K562 (cell line): ENCODE data around the gene PSRC1. TPM values are rescaled to one million over a fixed set of nuclear protein-coding genes. Genes with fewer than 3 reads are reported as not detected.

ENCODE experiments used
- CBFA2T2 ChIP-seq: fragments of 450-650 bp; conservative IDR thresholded peaks from 2 replicates; pipeline ENCODE4 v1.6.1; 2017; ENCODE audit warnings: mild to moderate bottlenecking
- CBX3 ChIP-seq, 2 experiments: IDR thresholded peaks; 1 replicate in 1 of 2; 2 replicates in 1 of 2; pipeline ENCODE4 v1.6.1; 2012; ENCODE audit warnings: inconsistent platforms in 2 of 2, low read length in 2 of 2, borderline replicate concordance in 1 of 2, control low read depth in 1 of 2
- DDX20 ChIP-seq: fragments of 450-650 bp; IDR thresholded peaks from 2 replicates; pipeline ENCODE4 v1.6.1; 2016; ENCODE audit warnings: missing genetic modification characterization, low read depth, mild to moderate bottlenecking, missing compliant biosample characterization, moderate library complexity
- ELF2 ChIP-seq: fragments of 250-450 bp; sonication (Bioruptor Pico); IDR thresholded peaks from 2 replicates; pipeline ENCODE4 v1.5.0; 2021; ENCODE audit warnings: mild to moderate bottlenecking
- GABPA ChIP-seq: fragments of 200-800 bp; sonication (Bioruptor generic); conservative IDR thresholded peaks from 2 replicates; pipeline ENCODE4 v1.6.1; 2016; ENCODE audit warnings: low read depth, missing genetic modification characterization, missing compliant biosample characterization
- KAT2B ChIP-seq: IDR thresholded peaks from one replicate; pipeline ENCODE4 v1.6.1; 2012; ENCODE audit warnings: low read depth, mild to moderate bottlenecking, control low read depth, inconsistent platforms, low read length, moderate library complexity
- KLF10 ChIP-seq: fragments of 250-450 bp; sonication (Bioruptor Pico); IDR thresholded peaks from 2 replicates; pipeline ENCODE4 v1.6.1; 2021; ENCODE audit warnings: matching md5 sums
- MAZ ChIP-seq, 2 experiments: fragments of 450-650 bp in 1 of 2; sonication (generic) in 1 of 2; formaldehyde crosslinking; IDR thresholded peaks in 1 of 2; conservative IDR thresholded peaks in 1 of 2; 2 replicates each; pipeline versions ENCODE4 v1.4.0 to v1.5.0; 2020; ENCODE audit warnings: mild to moderate bottlenecking in 1 of 2, missing genetic modification reagents in 1 of 2
- NFYB ChIP-seq: IDR thresholded peaks from 2 replicates; pipeline ENCODE4 v1.6.1; 2011; ENCODE audit warnings: mild to moderate bottlenecking, moderate library complexity; ENCODE audit not compliant: insufficient read length; ENCODE audit errors: extremely low read depth
- PBX2 ChIP-seq, 2 experiments: IDR thresholded peaks in 1 of 2; conservative IDR thresholded peaks in 1 of 2; 2 replicates each; pipeline ENCODE4 v1.6.1; 2016; ENCODE audit warnings: low read depth in 2 of 2, mild to moderate bottlenecking in 1 of 2, missing compliant biosample characterization in 1 of 2, missing genetic modification characterization in 1 of 2, moderate library complexity in 1 of 2
- PCBP2 ChIP-seq: fragments of 200-400 bp; formaldehyde crosslinking; IDR thresholded peaks from 2 replicates; pipeline ENCODE4 v1.6.1; 2018; ENCODE audit warnings: low read length, low read depth, mild to moderate bottlenecking, moderate library complexity; ENCODE audit not compliant: poor library complexity, severe bottlenecking
- TAF9B ChIP-seq: fragments of 450-650 bp; IDR thresholded peaks from 2 replicates; pipeline ENCODE4 v1.6.1; 2018; ENCODE audit warnings: mild to moderate bottlenecking; ENCODE audit not compliant: partially characterized antibody
- THAP7 ChIP-seq: fragments of 250-450 bp; sonication (Bioruptor Pico); IDR thresholded peaks from 2 replicates; pipeline ENCODE4 v1.5.0; 2021
- ZNF212 ChIP-seq: fragments of 450-650 bp; formaldehyde crosslinking; IDR thresholded peaks from 2 replicates; pipeline ENCODE4 v1.4.0; 2020; ENCODE audit warnings: mild to moderate bottlenecking
- ZNF639 ChIP-seq, 2 experiments: fragments of 200-800 bp in 1 of 2; sonication (Bioruptor generic) in 1 of 2; sonication (generic) in 1 of 2; formaldehyde crosslinking in 1 of 2; IDR thresholded peaks in 1 of 2; conservative IDR thresholded peaks in 1 of 2; 2 replicates each; pipeline versions ENCODE4 v1.5.0 to v1.6.1; 2016 to 2020; ENCODE audit warnings: missing compliant biosample characterization in 1 of 2, missing genetic modification characterization in 1 of 2, missing genetic modification reagents in 1 of 2
- polyA plus RNA-seq, 8 experiments: library from polyadenylated mRNA; depleted of rRNA in 4 of 8; stranded (reverse) in 5 of 8; unstranded in 3 of 8; fragments of >200 nt; fragmentation: Nextera tagmentation in 2 of 8; fragmentation: Illumina TruSeq in 1 of 8; extraction: Ambion mirVana in 2 of 8; extraction: Trizol in 1 of 8; gene quantifications; 2 replicates each; pipeline versions ENCODE4 v1.2.1 to v1.2.3, GENCODE V29; 2011 to 2014; ENCODE audit warnings: inconsistent platforms in 1 of 8, missing spikeins in 1 of 8
- total RNA-seq, 7 experiments: library from RNA; depleted of rRNA in 6 of 7; stranded (reverse); fragments of >200 nt in 6 of 7; fragmentation: Illumina TruSeq in 2 of 7; extraction: Trizol in 2 of 7; gene quantifications; 2 replicates each; pipeline versions ENCODE4 v1.2.1 to v1.2.3, GENCODE V29; 2011 to 2021; ENCODE audit warnings: low replicate concordance in 1 of 7
- TF ChIP-seq, protein P1 (sequence below): sonication (generic); formaldehyde crosslinking; IDR thresholded peaks from 2 replicates; pipeline ENCODE4 v1.8.1; 2022; ENCODE audit warnings: missing genetic modification reagents
- TF ChIP-seq, protein P2 (sequence below): fragments of 250-450 bp; sonication (Bioruptor Pico); IDR thresholded peaks from 2 replicates; pipeline ENCODE4 v1.4.0; 2020; ENCODE audit warnings: borderline replicate concordance

PSRC1 gene
- total and polyA plus RNA-seq, 9 of the 15 experiments (the other 6 are each of a cell fraction or from before 2014, with no cell fraction given) = 6.5 to 65.2 (median 39.3) TPM

DNA sequence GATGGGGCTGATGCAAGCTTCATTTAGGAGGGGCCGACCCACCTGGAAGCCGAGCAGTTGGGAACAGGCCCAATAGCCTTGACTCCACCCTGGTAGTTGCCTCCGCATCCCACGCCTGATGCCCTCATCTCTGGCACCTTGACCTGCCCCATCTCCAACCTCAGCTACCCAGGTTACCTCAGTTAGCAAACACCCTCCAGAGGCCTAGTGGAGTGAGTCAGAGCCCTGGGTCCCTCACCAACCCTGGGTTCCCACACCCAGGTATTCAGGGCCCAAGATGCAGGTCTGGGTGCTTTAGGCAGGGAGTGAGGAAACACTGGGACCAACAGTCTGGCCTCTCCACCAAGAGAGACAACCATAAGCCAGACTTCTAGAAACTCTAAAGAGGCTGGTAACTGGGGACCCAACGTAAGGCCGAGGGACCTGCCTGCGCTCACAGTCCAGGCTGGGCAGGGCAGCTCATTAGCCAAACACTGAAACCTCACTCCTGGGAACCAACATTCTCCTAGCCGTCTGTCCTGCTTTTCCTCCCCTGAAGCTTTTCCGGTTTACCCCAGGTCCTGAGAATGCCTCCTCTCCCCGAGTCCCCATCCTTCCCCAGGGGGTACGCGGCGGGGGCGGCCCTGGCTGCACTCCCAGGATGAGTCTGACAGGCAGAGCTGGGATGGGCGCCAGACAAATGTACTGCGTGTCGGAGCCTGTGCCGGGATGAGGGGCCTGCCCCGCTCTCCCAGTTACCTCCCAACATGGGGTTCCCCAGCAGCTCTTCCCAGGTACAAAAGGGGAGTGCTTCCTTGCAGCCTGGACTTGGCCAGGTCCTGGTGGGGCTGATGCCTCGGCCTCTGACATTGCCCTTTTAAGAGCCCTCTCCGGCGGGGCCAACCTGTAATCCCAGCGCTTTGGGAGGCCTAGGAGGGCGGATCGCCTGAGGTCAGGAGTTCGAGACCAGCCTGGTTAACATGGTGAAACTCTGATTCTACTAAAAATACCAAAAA, 42.5 kb downstream of the PSRC1 start (continued):
- TF ChIP-seq ZNF639 (CRISPR knock-in tag; conservative IDR thresholded peaks at IDR 0.05 in 1 of 2, IDR thresholded peaks at IDR 0.05 in 1 of 2) (no peak), KAT2B (no peak), CBX3 (IDR thresholded peaks at IDR 0.05; ENCODE audit: borderline replicate concordance in 1 of 2, low read length in 2 of 2) (no peak), PCBP2 (no peak), THAP7 (CRISPR knock-in tag) (peak; percentile 54; the same call in 1 of the 2 replicates), DDX20 (no peak), NFYB (no peak), ZNF212 (CRISPR knock-in tag) (no peak), GABPA (tag) (no peak), MAZ (CRISPR knock-in tag; conservative IDR thresholded peaks at IDR 0.05 in 1 of 2, IDR thresholded peaks at IDR 0.05 in 1 of 2) (peak in 1 of 2 experiments; percentile 72; a peak in 2 of 4 replicates), TAF9B (no peak), CBFA2T2 (no peak), ELF2 (CRISPR knock-in tag) (peak; percentile 15; the same call in 1 of the 2 replicates), PBX2 (CRISPR knock-in tag; IDR thresholded peaks at IDR 0.05; ENCODE audit: low read depth) (no peak), PBX2 (tag; conservative IDR thresholded peaks at IDR 0.05; ENCODE audit: low read depth) (no peak), KLF10 (CRISPR knock-in tag) (no peak)
- TF ChIP-seq, protein P1, sequence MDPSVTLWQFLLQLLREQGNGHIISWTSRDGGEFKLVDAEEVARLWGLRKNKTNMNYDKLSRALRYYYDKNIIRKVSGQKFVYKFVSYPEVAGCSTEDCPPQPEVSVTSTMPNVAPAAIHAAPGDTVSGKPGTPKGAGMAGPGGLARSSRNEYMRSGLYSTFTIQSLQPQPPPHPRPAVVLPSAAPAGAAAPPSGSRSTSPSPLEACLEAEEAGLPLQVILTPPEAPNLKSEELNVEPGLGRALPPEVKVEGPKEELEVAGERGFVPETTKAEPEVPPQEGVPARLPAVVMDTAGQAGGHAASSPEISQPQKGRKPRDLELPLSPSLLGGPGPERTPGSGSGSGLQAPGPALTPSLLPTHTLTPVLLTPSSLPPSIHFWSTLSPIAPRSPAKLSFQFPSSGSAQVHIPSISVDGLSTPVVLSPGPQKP (CRISPR knock-in tag) = no peak
- TF ChIP-seq, protein P2, sequence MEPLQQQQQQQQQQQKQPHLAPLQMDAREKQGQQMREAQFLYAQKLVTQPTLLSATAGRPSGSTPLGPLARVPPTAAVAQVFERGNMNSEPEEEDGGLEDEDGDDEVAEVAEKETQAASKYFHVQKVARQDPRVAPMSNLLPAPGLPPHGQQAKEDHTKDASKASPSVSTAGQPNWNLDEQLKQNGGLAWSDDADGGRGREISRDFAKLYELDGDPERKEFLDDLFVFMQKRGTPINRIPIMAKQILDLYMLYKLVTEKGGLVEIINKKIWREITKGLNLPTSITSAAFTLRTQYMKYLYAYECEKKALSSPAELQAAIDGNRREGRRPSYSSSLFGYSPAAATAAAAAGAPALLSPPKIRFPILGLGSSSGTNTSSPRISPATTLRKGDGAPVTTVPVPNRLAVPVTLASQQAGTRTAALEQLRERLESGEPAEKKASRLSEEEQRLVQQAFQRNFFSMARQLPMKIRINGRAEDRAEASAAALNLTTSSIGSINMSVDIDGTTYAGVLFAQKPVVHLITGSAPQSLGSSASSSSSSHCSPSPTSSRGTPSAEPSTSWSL (CRISPR knock-in tag) = peak; percentile 64; the same call in 1 of the 2 replicates
